K562 (cell line): ENCODE data around the gene CCT5. TPM values are rescaled to one million over a fixed set of nuclear protein-coding genes. Genes with fewer than 3 reads are reported as not detected.

Experiments used
- ASH1L ChIP-seq: fragments of 450-650 bp; IDR thresholded peaks from 2 replicates; pipeline ENCODE4 v1.6.1; 2018; ENCODE audit warnings: borderline replicate concordance, mild to moderate bottlenecking, low read depth; ENCODE audit not compliant: partially characterized antibody
- CBFB ChIP-seq: sonication (generic); formaldehyde crosslinking; IDR thresholded peaks from 2 replicates; pipeline ENCODE4 v1.4.0; 2020; ENCODE audit warnings: mild to moderate bottlenecking, missing genetic modification reagents
- DLX4 ChIP-seq: fragments of 250-450 bp; sonication (Bioruptor Pico); IDR thresholded peaks from 2 replicates; pipeline ENCODE4 v1.6.1; 2021; ENCODE audit warnings: mild to moderate bottlenecking
- MCM2 ChIP-seq: fragments of 450-650 bp; IDR thresholded peaks from 2 replicates; pipeline ENCODE4 v1.6.1; 2017; ENCODE audit warnings: low read depth, mild to moderate bottlenecking
- NELFE ChIP-seq: IDR thresholded peaks from 2 replicates; pipeline ENCODE4 v1.6.1; 2011; ENCODE audit warnings: mild to moderate bottlenecking; ENCODE audit not compliant: insufficient read depth, insufficient read length
- NFE2L1 ChIP-seq: fragments of 450-650 bp; IDR thresholded peaks from 2 replicates; pipeline ENCODE4 v1.6.1; 2016; ENCODE audit warnings: missing genetic modification characterization, low read depth, mild to moderate bottlenecking, missing compliant biosample characterization, moderate library complexity, borderline replicate concordance
- NFIX ChIP-seq: fragments of 250-450 bp; sonication (Bioruptor Pico); IDR thresholded peaks from 2 replicates; pipeline ENCODE4 v1.4.0; 2020; ENCODE audit warnings: low read depth, mild to moderate bottlenecking, moderate library complexity
- PML ChIP-seq: IDR thresholded peaks from 2 replicates; pipeline ENCODE4 v1.6.1; 2012; ENCODE audit warnings: low read length, inconsistent platforms
- POLR2B ChIP-seq: fragments of 450-650 bp; IDR thresholded peaks from 2 replicates; pipeline ENCODE4 v1.6.1; 2018; ENCODE audit warnings: low read depth; ENCODE audit not compliant: partially characterized antibody
- RBM15 ChIP-seq: fragments of 200-400 bp; formaldehyde crosslinking; IDR thresholded peaks from 2 replicates; pipeline ENCODE4 v1.6.1; 2018; ENCODE audit warnings: mild to moderate bottlenecking, low read length, moderate library complexity; ENCODE audit not compliant: insufficient read depth
- TARDBP ChIP-seq: fragments of 450-650 bp; IDR thresholded peaks from 2 replicates; pipeline ENCODE4 v1.6.1; 2016
- ZBTB17 ChIP-seq: fragments of 450-650 bp; formaldehyde crosslinking; IDR thresholded peaks from 2 replicates; pipeline ENCODE4 v1.4.0; 2020; ENCODE audit warnings: mild to moderate bottlenecking
- ZNF133 ChIP-seq: fragments of 250-450 bp; sonication (Bioruptor Pico); IDR thresholded peaks from 2 replicates; pipeline ENCODE4 v1.4.0; 2020; ENCODE audit warnings: mild to moderate bottlenecking
- ZNF277 ChIP-seq: fragments of 250-450 bp; sonication (Bioruptor Pico); IDR thresholded peaks from 2 replicates; pipeline ENCODE4 v1.8.0; 2022; ENCODE audit warnings: inconsistent platforms, mild to moderate bottlenecking, moderate library complexity, borderline replicate concordance
- ZNF512 ChIP-seq: IDR thresholded peaks from 2 replicates; pipeline ENCODE4 v1.6.1; 2016; ENCODE audit warnings: missing genetic modification characterization, missing compliant biosample characterization
- ZNF551 ChIP-seq: fragments of 250-450 bp; sonication (Bioruptor Pico); IDR thresholded peaks from 2 replicates; pipeline ENCODE4 v1.5.0; 2021; ENCODE audit warnings: mild to moderate bottlenecking, moderate library complexity
- ZNF766 ChIP-seq: fragments of 200-800 bp; sonication (Bioruptor generic); conservative IDR thresholded peaks from 2 replicates; pipeline ENCODE4 v1.6.1; 2016; ENCODE audit warnings: missing genetic modification characterization, missing compliant biosample characterization
- polyA plus RNA-seq, 8 experiments: library from polyadenylated mRNA; depleted of rRNA in 4 of 8; stranded (reverse) in 5 of 8; unstranded in 3 of 8; fragments of >200 nt; fragmentation: Nextera tagmentation in 2 of 8; fragmentation: Illumina TruSeq in 1 of 8; extraction: Ambion mirVana in 2 of 8; extraction: Trizol in 1 of 8; gene quantifications; 2 replicates each; pipeline versions ENCODE4 v1.2.1 to v1.2.3, GENCODE V29; 2011 to 2014; ENCODE audit warnings: inconsistent platforms in 1 of 8, missing spikeins in 1 of 8
- total RNA-seq, 7 experiments: library from RNA; depleted of rRNA in 6 of 7; stranded (reverse); fragments of >200 nt in 6 of 7; fragmentation: Illumina TruSeq in 2 of 7; extraction: Trizol in 2 of 7; gene quantifications; 2 replicates each; pipeline versions ENCODE4 v1.2.1 to v1.2.3, GENCODE V29; 2011 to 2021; ENCODE audit warnings: low replicate concordance in 1 of 7
- TF ChIP-seq, protein P1 (sequence below): fragments of 450-650 bp; formaldehyde crosslinking; conservative IDR thresholded peaks from 2 replicates; pipeline ENCODE4 v1.4.0; 2022; ENCODE audit warnings: mild to moderate bottlenecking, missing genetic modification characterization
- TF ChIP-seq, protein P2 (sequence below): fragments of 450-650 bp; IDR thresholded peaks from 2 replicates; pipeline ENCODE4 v1.6.1; 2016; ENCODE audit warnings: low read depth, mild to moderate bottlenecking, moderate library complexity

The CCT5 gene
- total and polyA plus RNA-seq, 9 of the 15 experiments (the other 6 are each of a cell fraction or from before 2014, with no cell fraction given): 782 to 1,606 (median 1,153) TPM

GRCh38 chr5:10307206-10308148, 57.4 kb downstream of the CCT5 start, which contains the start of gene CMBL (continued):
- TF ChIP-seq, protein P1, sequence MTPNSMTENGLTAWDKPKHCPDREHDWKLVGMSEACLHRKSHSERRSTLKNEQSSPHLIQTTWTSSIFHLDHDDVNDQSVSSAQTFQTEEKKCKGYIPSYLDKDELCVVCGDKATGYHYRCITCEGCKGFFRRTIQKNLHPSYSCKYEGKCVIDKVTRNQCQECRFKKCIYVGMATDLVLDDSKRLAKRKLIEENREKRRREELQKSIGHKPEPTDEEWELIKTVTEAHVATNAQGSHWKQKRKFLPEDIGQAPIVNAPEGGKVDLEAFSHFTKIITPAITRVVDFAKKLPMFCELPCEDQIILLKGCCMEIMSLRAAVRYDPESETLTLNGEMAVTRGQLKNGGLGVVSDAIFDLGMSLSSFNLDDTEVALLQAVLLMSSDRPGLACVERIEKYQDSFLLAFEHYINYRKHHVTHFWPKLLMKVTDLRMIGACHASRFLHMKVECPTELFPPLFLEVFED: peak; percentile 53; the same call in 1 of the 2 replicates
- no peak for TF ChIP-seq ASH1L
- no peak for TF ChIP-seq DLX4
- peak; percentile 70; the same call in 1 of the 2 replicates for TF ChIP-seq ZBTB17 (CRISPR knock-in tag)
- TF ChIP-seq CBFB: no peak
- TF ChIP-seq PML: peak; percentile 55; the same call in 1 of the 2 replicates
- no peak for TF ChIP-seq NELFE
- TF ChIP-seq NFIX (CRISPR knock-in tag): no peak
- TF ChIP-seq RBM15: no peak
- TF ChIP-seq ZNF551 (CRISPR knock-in tag): no peak
- TF ChIP-seq MCM2: no peak
- TF ChIP-seq ZNF512 (tag): no peak
- no peak for TF ChIP-seq ZNF133 (CRISPR knock-in tag)
- TF ChIP-seq TARDBP: peak; percentile 93
- no peak for TF ChIP-seq ZNF277 (CRISPR knock-in tag)
- TF ChIP-seq ZNF766 (CRISPR knock-in tag): 0 out of 2 replicates have a peak, but pooled peaks have one; percentile 49
- no peak for TF ChIP-seq NFE2L1
- TF ChIP-seq POLR2B: peak; percentile 76
- TF ChIP-seq, protein P2, sequence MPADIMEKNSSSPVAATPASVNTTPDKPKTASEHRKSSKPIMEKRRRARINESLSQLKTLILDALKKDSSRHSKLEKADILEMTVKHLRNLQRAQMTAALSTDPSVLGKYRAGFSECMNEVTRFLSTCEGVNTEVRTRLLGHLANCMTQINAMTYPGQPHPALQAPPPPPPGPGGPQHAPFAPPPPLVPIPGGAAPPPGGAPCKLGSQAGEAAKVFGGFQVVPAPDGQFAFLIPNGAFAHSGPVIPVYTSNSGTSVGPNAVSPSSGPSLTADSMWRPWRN: no peak
